ENCODE measurements around the gene GGPS1.
A peak's percentile ranks its signal among the peaks of the same experiment; 100 is the strongest.

DNA sequence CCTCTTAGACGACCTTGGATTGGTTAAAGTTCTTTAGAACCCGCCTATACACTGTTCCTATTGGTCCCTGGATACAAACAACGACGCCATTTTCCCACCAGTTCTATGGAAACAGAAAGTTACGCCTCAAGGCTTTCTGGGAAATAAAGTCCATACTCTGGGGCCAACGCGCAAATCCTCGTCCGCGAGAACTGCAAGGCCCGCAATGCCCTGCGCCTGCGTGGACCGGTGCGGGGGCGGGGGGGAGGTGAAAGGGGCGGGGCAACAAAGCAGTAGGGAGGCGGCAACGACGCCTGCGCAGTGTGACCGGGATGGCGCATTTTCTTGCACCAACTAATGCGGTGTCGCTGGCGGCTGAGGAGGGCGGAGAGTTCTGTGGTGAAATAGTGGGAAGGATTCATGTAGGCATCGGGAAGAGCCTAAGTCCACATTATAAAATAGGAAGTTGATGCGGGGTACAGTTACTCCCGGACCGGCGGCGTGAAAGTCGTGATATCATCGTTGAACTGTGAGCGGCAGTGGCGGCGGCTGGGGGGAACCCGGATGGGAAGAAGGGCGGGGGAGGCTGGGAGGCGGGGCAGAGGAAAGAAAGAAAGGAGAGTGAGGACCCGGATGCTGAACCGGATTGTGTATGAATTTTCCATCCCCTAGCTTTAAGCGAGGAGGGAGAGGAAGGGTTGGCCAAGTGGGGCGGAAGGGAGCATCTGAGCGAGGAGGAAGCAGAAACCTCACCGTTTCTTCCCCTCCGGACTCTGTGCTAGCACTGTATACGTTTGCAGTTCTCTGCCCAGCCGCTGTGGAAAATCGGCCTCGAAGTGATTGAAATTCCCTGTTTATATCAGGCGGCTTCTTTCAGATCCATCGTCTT is at the start of gene GGPS1:
- TF ChIP-seq, protein P1, sequence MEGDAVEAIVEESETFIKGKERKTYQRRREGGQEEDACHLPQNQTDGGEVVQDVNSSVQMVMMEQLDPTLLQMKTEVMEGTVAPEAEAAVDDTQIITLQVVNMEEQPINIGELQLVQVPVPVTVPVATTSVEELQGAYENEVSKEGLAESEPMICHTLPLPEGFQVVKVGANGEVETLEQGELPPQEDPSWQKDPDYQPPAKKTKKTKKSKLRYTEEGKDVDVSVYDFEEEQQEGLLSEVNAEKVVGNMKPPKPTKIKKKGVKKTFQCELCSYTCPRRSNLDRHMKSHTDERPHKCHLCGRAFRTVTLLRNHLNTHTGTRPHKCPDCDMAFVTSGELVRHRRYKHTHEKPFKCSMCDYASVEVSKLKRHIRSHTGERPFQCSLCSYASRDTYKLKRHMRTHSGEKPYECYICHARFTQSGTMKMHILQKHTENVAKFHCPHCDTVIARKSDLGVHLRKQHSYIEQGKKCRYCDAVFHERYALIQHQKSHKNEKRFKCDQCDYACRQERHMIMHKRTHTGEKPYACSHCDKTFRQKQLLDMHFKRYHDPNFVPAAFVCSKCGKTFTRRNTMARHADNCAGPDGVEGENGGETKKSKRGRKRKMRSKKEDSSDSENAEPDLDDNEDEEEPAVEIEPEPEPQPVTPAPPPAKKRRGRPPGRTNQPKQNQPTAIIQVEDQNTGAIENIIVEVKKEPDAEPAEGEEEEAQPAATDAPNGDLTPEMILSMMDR (conservative IDR thresholded peaks at IDR 0.05 in 1 of 2, IDR thresholded peaks at IDR 0.05 in 1 of 2; ENCODE audit: extremely low read depth in 1 of 2, insufficient read depth in 1 of 2, low read depth in 1 of 2, low read length in 2 of 2): peak in 1 of 2 donors; percentile 7
- TF ChIP-seq EZH2 (IDR thresholded peaks at IDR 0.05; ENCODE audit: borderline replicate concordance, low read length): no peak

All from mammary epithelial cell (primary cell).